Neural cell (in vitro differentiated cells): Measurements from ENCODE around the gene RABL6.

Source experiments
- EP300 ChIP-seq: fragments of 450-650 bp; conservative IDR thresholded peaks from 2 replicates; pipeline ENCODE4 v1.6.1; 2014; ENCODE audit warnings: antibody characterized with exemption, mild to moderate bottlenecking, moderate library complexity; ENCODE audit not compliant: poor library complexity, severe bottlenecking
- EZH2 ChIP-seq: fragments of 200-600, 300-800 bp; shearing (Covaris generic), sonication (generic); IDR thresholded peaks from 2 replicates; pipeline ENCODE4 v1.6.1; 2014; ENCODE audit warnings: antibody characterized with exemption, low read length, borderline replicate concordance, mild to moderate bottlenecking; ENCODE audit not compliant: insufficient read depth, poor library complexity, severe bottlenecking
- MXI1 ChIP-seq: fragments of 450-650 bp; conservative IDR thresholded peaks from 2 replicates; pipeline ENCODE4 v1.6.1; 2014; ENCODE audit warnings: antibody characterized with exemption, mild to moderate bottlenecking; ENCODE audit not compliant: poor library complexity, severe bottlenecking
- POLR2AphosphoS5 ChIP-seq: IDR thresholded peaks from 2 replicates; pipeline ENCODE4 v1.6.1; 2012
- RAD21 ChIP-seq: fragments of 450-650 bp; conservative IDR thresholded peaks from 2 replicates; pipeline ENCODE4 v1.6.1; 2014; ENCODE audit warnings: antibody characterized with exemption, mild to moderate bottlenecking, moderate library complexity
- SMC3 ChIP-seq: fragments of 450-650 bp; conservative IDR thresholded peaks from 2 replicates; pipeline ENCODE4 v1.6.1; 2014; ENCODE audit warnings: antibody characterized with exemption, mild to moderate bottlenecking, moderate library complexity; ENCODE audit not compliant: poor library complexity
- TAF1 ChIP-seq: IDR thresholded peaks from 2 replicates; pipeline ENCODE4 v1.6.1; 2012; ENCODE audit warnings: low read depth
- TF ChIP-seq, protein P1 (sequence below): fragments of 450-650 bp; IDR thresholded peaks from 2 replicates; pipeline ENCODE4 v1.5.1; 2014; ENCODE audit warnings: antibody characterized with exemption, mild to moderate bottlenecking, moderate library complexity; ENCODE audit not compliant: poor library complexity, severe bottlenecking
- TF ChIP-seq, protein P2 (sequence below): IDR thresholded peaks from 2 replicates; pipeline ENCODE4 v1.6.1; 2012; ENCODE audit warnings: borderline replicate concordance

DNA sequence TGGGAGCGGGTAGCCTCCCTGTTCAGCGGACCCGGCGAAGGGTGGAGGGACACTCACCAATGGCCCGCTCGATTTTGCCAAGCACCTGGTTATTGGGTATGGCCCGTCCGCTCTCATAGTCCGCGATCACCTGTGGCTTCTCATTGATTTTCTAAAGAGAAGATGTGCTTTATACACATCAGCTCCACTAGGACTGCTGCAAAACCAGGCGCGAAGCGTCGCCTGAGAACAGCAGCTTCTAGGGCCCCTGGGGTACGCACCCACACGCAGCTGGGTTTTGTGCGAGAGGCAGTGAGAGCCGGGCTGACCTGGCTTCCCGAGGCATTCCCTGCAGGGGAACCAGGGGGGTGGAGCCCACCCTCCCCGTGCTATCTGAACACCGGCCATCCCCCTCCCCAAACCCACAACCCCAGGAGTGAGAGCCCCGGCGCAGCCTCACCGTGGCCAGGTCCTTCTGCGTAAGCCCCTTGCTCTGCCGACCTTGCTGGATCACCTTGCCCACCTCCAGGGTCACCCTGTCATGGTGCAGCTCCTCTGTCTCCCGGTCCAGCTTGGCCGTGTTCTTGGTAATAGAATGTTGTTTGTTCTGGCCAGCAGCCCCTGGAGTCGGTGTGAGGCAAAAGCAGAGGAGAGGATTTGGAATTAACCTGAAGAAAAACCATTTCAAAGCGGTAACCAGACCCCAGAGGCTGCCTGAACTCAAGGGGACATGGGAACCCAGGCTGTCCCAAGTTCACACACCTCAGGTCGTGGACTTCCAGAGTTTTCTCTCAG lies 55.3 kb downstream of the RABL6 start:
- no peak for TF ChIP-seq SMC3
- TF ChIP-seq EP300 = no peak
- TF ChIP-seq, protein P1, sequence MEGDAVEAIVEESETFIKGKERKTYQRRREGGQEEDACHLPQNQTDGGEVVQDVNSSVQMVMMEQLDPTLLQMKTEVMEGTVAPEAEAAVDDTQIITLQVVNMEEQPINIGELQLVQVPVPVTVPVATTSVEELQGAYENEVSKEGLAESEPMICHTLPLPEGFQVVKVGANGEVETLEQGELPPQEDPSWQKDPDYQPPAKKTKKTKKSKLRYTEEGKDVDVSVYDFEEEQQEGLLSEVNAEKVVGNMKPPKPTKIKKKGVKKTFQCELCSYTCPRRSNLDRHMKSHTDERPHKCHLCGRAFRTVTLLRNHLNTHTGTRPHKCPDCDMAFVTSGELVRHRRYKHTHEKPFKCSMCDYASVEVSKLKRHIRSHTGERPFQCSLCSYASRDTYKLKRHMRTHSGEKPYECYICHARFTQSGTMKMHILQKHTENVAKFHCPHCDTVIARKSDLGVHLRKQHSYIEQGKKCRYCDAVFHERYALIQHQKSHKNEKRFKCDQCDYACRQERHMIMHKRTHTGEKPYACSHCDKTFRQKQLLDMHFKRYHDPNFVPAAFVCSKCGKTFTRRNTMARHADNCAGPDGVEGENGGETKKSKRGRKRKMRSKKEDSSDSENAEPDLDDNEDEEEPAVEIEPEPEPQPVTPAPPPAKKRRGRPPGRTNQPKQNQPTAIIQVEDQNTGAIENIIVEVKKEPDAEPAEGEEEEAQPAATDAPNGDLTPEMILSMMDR = no peak
- TF ChIP-seq EZH2 = no peak
- TF ChIP-seq, protein P2, sequence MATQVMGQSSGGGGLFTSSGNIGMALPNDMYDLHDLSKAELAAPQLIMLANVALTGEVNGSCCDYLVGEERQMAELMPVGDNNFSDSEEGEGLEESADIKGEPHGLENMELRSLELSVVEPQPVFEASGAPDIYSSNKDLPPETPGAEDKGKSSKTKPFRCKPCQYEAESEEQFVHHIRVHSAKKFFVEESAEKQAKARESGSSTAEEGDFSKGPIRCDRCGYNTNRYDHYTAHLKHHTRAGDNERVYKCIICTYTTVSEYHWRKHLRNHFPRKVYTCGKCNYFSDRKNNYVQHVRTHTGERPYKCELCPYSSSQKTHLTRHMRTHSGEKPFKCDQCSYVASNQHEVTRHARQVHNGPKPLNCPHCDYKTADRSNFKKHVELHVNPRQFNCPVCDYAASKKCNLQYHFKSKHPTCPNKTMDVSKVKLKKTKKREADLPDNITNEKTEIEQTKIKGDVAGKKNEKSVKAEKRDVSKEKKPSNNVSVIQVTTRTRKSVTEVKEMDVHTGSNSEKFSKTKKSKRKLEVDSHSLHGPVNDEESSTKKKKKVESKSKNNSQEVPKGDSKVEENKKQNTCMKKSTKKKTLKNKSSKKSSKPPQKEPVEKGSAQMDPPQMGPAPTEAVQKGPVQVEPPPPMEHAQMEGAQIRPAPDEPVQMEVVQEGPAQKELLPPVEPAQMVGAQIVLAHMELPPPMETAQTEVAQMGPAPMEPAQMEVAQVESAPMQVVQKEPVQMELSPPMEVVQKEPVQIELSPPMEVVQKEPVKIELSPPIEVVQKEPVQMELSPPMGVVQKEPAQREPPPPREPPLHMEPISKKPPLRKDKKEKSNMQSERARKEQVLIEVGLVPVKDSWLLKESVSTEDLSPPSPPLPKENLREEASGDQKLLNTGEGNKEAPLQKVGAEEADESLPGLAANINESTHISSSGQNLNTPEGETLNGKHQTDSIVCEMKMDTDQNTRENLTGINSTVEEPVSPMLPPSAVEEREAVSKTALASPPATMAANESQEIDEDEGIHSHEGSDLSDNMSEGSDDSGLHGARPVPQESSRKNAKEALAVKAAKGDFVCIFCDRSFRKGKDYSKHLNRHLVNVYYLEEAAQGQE = no peak
- TF ChIP-seq TAF1 = no peak
- no peak for TF ChIP-seq MXI1
- TF ChIP-seq POLR2AphosphoS5 = no peak
- no peak for TF ChIP-seq RAD21
